SJSA1 (cell line): ENCODE results near the gene CAMK2A. TPM values are rescaled to one million over a fixed set of nuclear protein-coding genes. Genes with fewer than 3 reads are reported as not detected.
"Not testable (repeated sequence)": the region's sequence is repeated elsewhere in the genome, so short reads cannot be mapped to it uniquely, and the experiment has no call there.

ENCODE experiments used
- DNase-seq, 2 experiments: peaks; one replicate each; pipeline ENCODE4 v3.0.0-alpha.2; 2015 to 2020; ENCODE audit warnings: low spot score in 2 of 2, low read depth in 1 of 2
- H3K27ac ChIP-seq: fragments of 250-450 bp; sonication (Bioruptor Pico); 2 replicates; pipeline ENCODE4 v1.5.1; 2020; ENCODE audit warnings: mild to moderate bottlenecking, moderate library complexity
- H3K27me3 ChIP-seq: fragments of 250-450 bp; sonication (Bioruptor Pico); replicated peaks from 2 replicates; pipeline ENCODE4 v1.5.1; 2020; ENCODE audit warnings: mild to moderate bottlenecking, moderate library complexity
- H3K36me3 ChIP-seq: fragments of 250-450 bp; sonication (Bioruptor Pico); 2 replicates; pipeline ENCODE4 v1.5.1; 2020; ENCODE audit warnings: mild to moderate bottlenecking
- H3K4me1 ChIP-seq: fragments of 250-450 bp; sonication (Bioruptor Pico); replicated peaks from 2 replicates; pipeline ENCODE4 v1.6.1; 2021; ENCODE audit warnings: mild to moderate bottlenecking
- H3K4me3 ChIP-seq: fragments of 250-450 bp; sonication (Bioruptor Pico); 2 replicates; pipeline ENCODE4 v1.5.1; 2020; ENCODE audit warnings: mild to moderate bottlenecking
- H3K9me3 ChIP-seq: fragments of 250-450 bp; sonication (Bioruptor Pico); replicated peaks from 2 replicates; pipeline ENCODE4 v1.5.1; 2020; ENCODE audit warnings: mild to moderate bottlenecking
- total RNA-seq: library from RNA; depleted of rRNA; stranded (reverse); fragments of >200 nt; shearing (Covaris generic); gene quantifications from 2 replicates; pipeline ENCODE4 v1.2.3, GENCODE V29; 2014

Gene CAMK2A
- total RNA-seq, 1 experiment from 2014 or later, result not detected

DNA sequence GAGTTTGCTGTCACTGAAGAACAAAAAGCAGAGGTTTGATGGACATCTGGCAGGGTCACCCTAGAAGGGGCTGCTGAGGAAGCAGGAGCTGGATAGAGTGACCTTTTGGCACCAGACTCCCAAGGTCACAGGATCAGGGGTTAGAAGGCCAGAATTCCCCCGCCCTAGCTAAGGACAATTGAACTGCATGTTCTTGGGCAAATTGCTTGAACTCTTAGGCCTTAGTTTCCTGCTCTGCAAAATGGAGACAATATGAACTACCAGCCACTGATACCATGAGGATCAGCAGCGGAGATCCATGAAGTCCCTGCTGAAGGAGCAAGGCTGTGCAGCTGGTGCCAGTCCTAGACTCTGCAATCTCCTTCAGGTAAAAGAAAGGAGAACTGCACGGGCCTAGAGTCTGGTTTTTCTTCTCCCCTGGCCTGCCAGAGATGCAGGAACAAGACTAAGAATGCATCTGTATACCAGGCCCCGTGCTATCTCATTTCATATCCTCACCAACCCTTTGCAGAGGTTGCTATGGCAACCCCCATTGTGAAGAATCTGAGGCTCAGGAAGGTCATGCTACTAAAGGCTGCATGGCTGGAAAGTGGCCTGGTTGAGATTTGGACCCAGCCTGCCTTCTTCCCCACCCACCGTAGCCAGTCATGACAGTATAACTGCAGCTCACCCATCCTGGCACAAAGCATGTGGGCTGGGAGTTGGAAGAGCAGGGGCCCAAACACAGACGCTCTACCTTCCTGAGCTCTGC lies 33.7 kb downstream of the CAMK2A start:
- Histone ChIP-seq H3K36me3 (no peaks in the 10 kb centered on the region), H3K27me3 (no peaks in the 10 kb centered on the region), H3K4me1 (peaks cover 1% of the 10 kb centered on the region), H3K4me3 (no peak overlapping the region), H3K27ac (no peak overlapping the region), H3K9me3 (no peaks in the 10 kb centered on the region)
- no peak for DNase-seq

DNA sequence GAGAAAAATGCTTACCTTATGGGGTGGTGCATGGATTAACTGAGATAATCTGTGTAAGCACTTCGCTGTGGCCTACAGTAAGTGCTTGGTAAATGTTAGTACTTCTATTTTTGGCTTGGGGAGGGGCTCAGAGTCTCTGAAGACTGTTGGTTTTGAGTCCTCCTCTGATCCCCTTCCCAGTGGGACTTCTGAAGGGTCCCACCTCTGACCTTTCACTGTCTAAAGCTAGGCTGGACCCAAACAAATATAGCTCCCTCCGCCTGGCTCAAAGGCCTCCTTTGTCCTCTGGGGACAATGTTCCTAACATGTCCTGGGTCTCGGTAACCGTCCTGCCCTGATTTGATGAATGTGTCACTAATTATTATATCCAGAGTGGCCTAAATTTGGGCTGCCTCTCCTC lies 34.8 kb downstream of the CAMK2A start:
- no peak for DNase-seq
- Histone ChIP-seq H3K36me3 (no peaks in the 10 kb centered on the region), H3K9me3 (no peaks in the 10 kb centered on the region), H3K27me3 (no peaks in the 10 kb centered on the region), H3K27ac (no peak overlapping the region), H3K4me3 (no peak overlapping the region), H3K4me1 (no peaks in the 10 kb centered on the region)

- no peak for DNase-seq
- H3K36me3 ChIP-seq, result no peaks in the 10 kb centered on the region
- no peak overlapping the region for H3K27ac ChIP-seq
These were observed 35.2 kb downstream of the CAMK2A start for GRCh38 chr5:150254363-150254762.

DNA sequence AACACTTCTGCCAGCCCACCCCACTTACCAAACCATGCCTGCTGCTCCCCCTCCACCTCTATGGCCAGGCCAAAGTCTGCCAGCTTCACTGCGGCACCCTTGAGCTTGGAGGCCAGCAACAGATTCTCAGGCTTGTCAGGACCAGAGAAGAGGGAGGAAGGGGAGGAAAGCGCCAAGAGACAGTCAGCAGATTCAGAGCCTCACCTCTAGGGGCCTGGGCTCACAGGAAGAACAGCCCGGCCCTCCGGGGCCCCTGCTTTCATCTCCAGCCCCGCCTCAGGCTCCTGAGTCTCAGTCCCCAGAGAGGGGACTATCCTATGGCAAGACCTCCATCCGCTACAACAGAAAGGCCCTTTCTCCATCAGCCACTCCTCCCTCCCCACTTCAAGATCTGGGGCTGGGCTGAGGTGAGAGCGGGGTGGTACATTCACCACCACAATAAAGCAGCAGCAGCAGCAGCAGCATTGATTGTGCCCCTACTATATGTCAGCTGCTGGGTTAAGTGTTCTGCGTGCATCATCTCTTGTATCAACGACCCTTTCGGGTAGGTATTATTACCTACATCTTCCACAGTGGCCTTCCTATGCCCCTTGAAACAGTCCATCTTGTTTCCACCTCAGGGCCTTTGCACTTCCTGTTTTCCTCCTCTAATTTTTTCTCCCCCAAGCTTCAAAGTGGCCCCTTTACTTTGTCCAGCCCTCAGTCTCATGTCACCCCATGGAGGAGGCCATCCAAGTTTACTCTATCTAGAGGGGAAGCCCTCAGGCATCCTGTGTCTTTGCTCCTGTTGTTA lies 36.0 kb downstream of the CAMK2A start:
- no peak overlapping the region for H3K4me3 ChIP-seq
- H3K9me3 ChIP-seq, result no peaks in the 10 kb centered on the region
- H3K27ac ChIP-seq, result no peak overlapping the region
- no peaks in the 10 kb centered on the region for H3K36me3 ChIP-seq
- DNase-seq, result no peak
- H3K27me3 ChIP-seq, result no peaks in the 10 kb centered on the region
- H3K4me1 ChIP-seq, result no peaks in the 10 kb centered on the region

More at GRCh38 chr5:150254363-150254762, 35.2 kb downstream of the CAMK2A start:
- H3K4me1 ChIP-seq, result no peaks in the 10 kb centered on the region
- H3K9me3 ChIP-seq, result no peaks in the 10 kb centered on the region
- no peak overlapping the region for H3K4me3 ChIP-seq
- H3K27me3 ChIP-seq, result no peaks in the 10 kb centered on the region

GRCh38 chr5:150252489-150252888 lies 37.1 kb downstream of the CAMK2A start:
- Histone ChIP-seq H3K4me3 (no peak overlapping the region), H3K27me3 (no peaks in the 10 kb centered on the region), H3K36me3 (no peaks in the 10 kb centered on the region), H3K4me1 (no peaks in the 10 kb centered on the region), H3K27ac (no peak overlapping the region), H3K9me3 (no peaks in the 10 kb centered on the region)
- no peak for DNase-seq

GRCh38 chr5:150251504-150251903 lies 38.1 kb downstream of the CAMK2A start:
- Histone ChIP-seq H3K27ac (no peak overlapping the region), H3K4me3 (no peak overlapping the region), H3K27me3 (no peaks in the 10 kb centered on the region), H3K4me1 (no peaks in the 10 kb centered on the region), H3K9me3 (no peaks in the 10 kb centered on the region), H3K36me3 (no peaks in the 10 kb centered on the region)
- DNase-seq, result no peak

DNA sequence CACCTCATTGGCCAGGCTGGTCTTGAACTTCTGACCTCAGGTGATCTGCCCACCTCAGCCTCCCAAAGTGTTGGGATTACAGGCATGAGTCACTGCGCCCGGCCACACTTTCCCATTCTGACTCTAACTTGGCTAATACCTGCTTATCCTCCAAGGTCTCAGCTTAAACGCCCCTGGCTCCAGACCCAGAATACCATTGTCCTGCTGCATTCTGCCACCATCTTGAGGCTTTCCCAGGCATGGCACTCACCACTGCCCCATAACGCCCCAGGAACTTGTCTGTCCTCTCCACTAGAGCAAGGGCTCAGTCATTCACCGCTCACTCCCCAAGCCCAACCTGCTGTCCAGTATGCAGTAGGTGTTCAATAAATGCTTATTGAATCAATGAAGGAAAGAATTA lies 39.8 kb downstream of the CAMK2A start:
- Histone ChIP-seq H3K4me3 (no peak overlapping the region), H3K27ac (no peak overlapping the region), H3K36me3 (no peaks in the 10 kb centered on the region), H3K27me3 (no peaks in the 10 kb centered on the region), H3K9me3 (no peaks in the 10 kb centered on the region), H3K4me1 (no peaks in the 10 kb centered on the region)
- no peak for DNase-seq

DNA sequence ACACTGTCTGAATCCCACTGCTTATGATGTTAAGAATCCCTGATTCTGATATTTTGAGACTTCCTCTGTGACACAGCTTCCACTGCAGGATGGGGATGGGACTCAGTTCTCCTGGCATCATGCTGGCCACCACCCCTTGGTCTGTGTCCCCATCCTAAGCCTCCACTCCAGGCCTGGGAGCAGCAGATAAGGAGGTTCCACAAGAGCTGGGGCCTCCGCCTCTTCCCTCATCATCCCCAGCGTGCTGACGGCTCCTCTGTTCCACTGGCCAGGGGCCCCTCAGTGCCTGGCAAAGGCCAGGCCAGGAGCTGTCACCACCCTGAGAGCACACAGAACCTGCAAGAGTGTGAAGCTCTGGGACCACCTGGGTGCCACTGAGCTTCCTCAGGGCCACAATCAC lies 40.6 kb downstream of the CAMK2A start:
- no peaks in the 10 kb centered on the region for H3K9me3 ChIP-seq
- H3K4me3 ChIP-seq, result no peak overlapping the region
- DNase-seq, result no peak
- no peaks in the 10 kb centered on the region for H3K36me3 ChIP-seq
- H3K4me1 ChIP-seq, result no peaks in the 10 kb centered on the region
- no peaks in the 10 kb centered on the region for H3K27me3 ChIP-seq
- no peak overlapping the region for H3K27ac ChIP-seq

DNA sequence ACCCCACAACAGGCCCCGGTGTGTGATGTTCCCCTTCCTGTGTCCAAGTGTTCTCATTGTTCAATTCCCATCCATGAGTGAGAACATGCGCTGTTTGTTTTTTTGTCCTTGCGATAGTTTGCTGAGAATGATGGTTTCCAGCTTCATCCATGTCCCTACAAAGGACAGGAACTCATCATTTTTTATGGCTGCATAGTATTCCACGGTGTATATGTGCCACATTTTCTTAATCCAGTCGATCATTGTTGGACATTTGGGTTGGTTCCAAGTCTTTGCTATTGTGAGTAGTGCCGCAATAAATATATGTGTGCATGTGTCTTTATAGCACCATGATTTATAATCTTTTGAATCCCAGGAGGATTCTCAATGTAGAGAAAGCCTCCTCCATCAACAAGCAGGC lies 41.1 kb downstream of the CAMK2A start:
- H3K4me1 ChIP-seq, H3K27me3 ChIP-seq, H3K4me3 ChIP-seq, DNase-seq, H3K9me3 ChIP-seq, H3K36me3 ChIP-seq, H3K27ac ChIP-seq: not testable (repeated sequence)

DNA sequence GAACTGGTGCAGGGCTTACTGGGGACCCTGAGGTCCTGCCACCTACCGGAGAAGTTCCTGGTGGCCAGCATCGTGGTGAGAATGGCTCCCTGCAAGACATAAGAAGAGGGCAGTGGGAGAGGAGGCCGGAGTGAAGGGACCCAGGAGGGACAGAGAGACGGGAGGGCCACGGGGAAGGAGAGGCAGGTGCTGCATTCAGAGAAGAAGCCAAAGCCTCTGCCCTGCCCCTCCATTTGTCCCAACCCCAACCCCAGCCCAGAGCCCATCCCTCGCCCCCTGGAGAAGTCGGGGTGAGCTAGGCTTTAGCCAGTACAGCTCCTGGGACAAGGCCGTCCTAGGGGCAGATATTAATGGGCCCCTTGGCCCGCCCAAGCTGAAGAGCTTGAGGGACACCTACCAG lies 41.8 kb downstream of the CAMK2A start:
- no peak overlapping the region for H3K27ac ChIP-seq
- no peak for DNase-seq
- no peak overlapping the region for H3K4me3 ChIP-seq
- no peaks in the 10 kb centered on the region for H3K27me3 ChIP-seq
- no peaks in the 10 kb centered on the region for H3K4me1 ChIP-seq
- no peaks in the 10 kb centered on the region for H3K9me3 ChIP-seq
- no peaks in the 10 kb centered on the region for H3K36me3 ChIP-seq

DNA sequence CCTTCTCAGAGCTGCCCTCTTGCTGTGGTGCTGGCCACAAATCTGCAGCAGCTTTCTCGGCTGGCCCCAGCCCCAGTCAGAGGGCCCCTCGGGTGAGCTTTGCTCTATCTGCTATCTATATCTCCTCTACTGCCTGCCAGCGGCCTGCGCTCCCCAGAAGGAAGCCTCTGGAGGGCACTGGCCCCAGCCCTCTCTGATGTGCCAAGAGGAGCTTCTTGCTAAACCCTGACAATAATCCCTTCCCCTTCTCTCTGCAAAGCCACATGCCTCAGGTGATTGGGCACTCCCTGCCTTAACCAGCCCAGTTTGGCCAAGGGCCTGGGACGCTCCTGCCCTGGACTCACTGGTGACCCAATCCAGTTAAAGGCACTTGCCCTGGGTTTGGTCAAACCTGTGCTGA lies 42.7 kb downstream of the CAMK2A start:
- no peak for DNase-seq
- Histone ChIP-seq H3K4me1 (no peaks in the 10 kb centered on the region), H3K4me3 (no peak overlapping the region), H3K36me3 (no peaks in the 10 kb centered on the region), H3K27ac (no peak overlapping the region), H3K27me3 (no peaks in the 10 kb centered on the region), H3K9me3 (no peaks in the 10 kb centered on the region)

GRCh38 chr5:150246429-150246828 lies 43.1 kb downstream of the CAMK2A start:
- no peaks in the 10 kb centered on the region for H3K36me3 ChIP-seq
- no peak overlapping the region for H3K27ac ChIP-seq
- H3K9me3 ChIP-seq, result no peaks in the 10 kb centered on the region

DNA sequence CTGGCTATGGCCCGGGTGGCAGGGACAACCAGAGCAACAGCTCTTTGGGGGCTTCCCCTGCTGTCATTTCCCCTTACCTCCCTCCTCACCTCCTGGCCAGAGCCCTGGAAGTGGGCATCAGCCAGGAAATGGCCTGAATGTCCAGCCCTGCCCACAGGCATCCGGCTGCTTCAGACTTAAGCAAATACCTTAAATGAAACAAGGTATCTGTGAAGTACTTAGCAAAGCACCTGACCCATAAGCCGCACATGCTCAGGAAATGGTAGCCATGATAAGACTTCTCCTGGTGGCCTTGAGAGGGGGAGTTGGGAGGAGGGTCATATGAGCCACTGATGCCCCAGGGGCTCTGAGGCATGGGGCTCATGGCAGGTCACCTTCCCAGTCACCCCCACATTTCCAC lies 43.8 kb downstream of the CAMK2A start:
- Histone ChIP-seq H3K9me3 (no peaks in the 10 kb centered on the region), H3K4me3 (no peak overlapping the region), H3K36me3 (no peaks in the 10 kb centered on the region), H3K27ac (no peak overlapping the region), H3K4me1 (no peaks in the 10 kb centered on the region), H3K27me3 (no peaks in the 10 kb centered on the region)
- DNase-seq, result no peak

More at GRCh38 chr5:150246429-150246828, 43.1 kb downstream of the CAMK2A start:
- Histone ChIP-seq H3K4me3 (no peak overlapping the region), H3K4me1 (no peaks in the 10 kb centered on the region), H3K27me3 (no peaks in the 10 kb centered on the region)
- DNase-seq, result no peak

DNA sequence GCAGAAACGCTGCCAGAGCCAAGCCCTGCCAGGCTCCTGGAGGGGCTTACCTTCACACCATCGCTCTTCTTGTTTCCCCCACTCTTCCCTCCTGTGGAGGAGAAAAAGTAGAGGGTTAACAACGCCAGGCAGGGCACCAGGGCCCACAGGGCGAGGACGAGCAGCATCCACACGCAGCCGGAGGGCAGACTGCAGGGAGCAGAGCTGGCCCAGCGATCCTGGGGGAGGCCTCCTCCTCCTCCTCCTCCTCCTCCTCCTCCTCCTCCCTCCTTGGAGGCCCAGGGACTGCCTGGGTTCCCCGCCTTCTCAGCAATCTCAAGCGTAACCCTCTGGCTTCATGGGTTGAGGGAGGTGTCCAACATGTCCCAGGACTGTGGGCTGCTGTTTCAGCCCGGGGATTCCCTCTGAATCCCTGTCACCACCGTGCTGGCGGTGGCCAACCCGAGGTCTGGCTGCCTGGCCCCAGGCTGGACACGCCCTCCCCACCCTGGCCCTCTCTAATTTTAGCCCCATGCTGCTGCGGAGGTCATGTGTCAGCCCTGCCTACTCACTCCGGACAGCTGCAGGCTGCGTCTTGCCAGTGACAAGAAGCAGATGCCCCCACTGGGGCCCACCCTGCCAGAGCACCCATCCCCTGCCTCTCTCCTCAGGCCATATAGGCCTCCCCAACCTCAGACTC lies 44.3 kb downstream of the CAMK2A start:
- no peak overlapping the region for H3K27ac ChIP-seq
- no peaks in the 10 kb centered on the region for H3K9me3 ChIP-seq
- no peaks in the 10 kb centered on the region for H3K36me3 ChIP-seq
- no peaks in the 10 kb centered on the region for H3K4me1 ChIP-seq
- no peaks in the 10 kb centered on the region for H3K27me3 ChIP-seq
- no peak for DNase-seq
- no peak overlapping the region for H3K4me3 ChIP-seq
